Heart left ventricle (tissue), 13 donors: ENCODE results near the gene GPC3.

Experiments
- CTCF ChIP-seq, 12 donors: fragments of 200-600 bp; sonication (generic) in 4 of 12; IDR thresholded peaks; one replicate each; pipeline versions ENCODE4 v1.5.0 to v1.8.0; 2018 to 2022; ENCODE audit warnings: antibody characterized with exemption in 12 of 12, mild to moderate bottlenecking in 5 of 12
- POLR2A ChIP-seq, 2 donors: fragments of 450-650 bp; IDR thresholded peaks; one replicate each; pipeline ENCODE4 v1.6.1; 2017; ENCODE audit warnings: antibody characterized with exemption in 2 of 2, mild to moderate bottlenecking in 2 of 2, moderate library complexity in 2 of 2
- donor health status: ischemic (EF 13 %, LVEDD 7.1; RV severe dilation, severe dysfunction).
- donor health status: DM: no; HTN: yes; CAD: no.
- donor health status: DM: no; HTN: no; CAD: no.
- donor health status: ischemic (EF 25% LVEDD 6.9; RV normal size, moderate dysfunction).
- donor health status: ischemic (EF 25% LVEDD 5.7; RV mildly dilated, moderate dysfunction).
- donor health status: ischemic (EF 35%, LVEDD 5.7; RV mildly dilated, moderate dysfunction).
- donor health status: nonischemic (EF 11% LVEDD 7.7; RV severe dilation, severe dysfunction).
- donor health status: DM: yes; HTN: yes; CAD: no.
- donor health status: PGD.
- donor health status: ischemic (EF 29% LVEDD 5.4; RV normal size, mild dysfunction).
- donor health status: nonischemic (EF 23%, LVEDD 6.1; RV moderate dilation, normal function).

- TF ChIP-seq CTCF (IDR thresholded peaks at IDR 0.05) (no peak), POLR2A (IDR thresholded peaks at IDR 0.05) (no peak)
Observed at GRCh38 chrX:134019567-134020206, 34.3 kb upstream of the GPC3 start.
